PC-9 (cell line): ENCODE data around the gene CLASP1.

Experiments
- EZH2 ChIP-seq: fragments of 200-600 bp; sonication (generic); IDR thresholded peaks from 2 replicates; pipeline ENCODE4 v1.8.0; 2017; ENCODE audit warnings: antibody characterized with exemption, low read depth
- TF ChIP-seq, protein P1 (sequence below): fragments of 200-600 bp; sonication (generic); conservative IDR thresholded peaks from 2 replicates; pipeline ENCODE4 v1.6.1; 2017; ENCODE audit warnings: mixed run types, antibody characterized with exemption, mild to moderate bottlenecking, moderate library complexity

DNA sequence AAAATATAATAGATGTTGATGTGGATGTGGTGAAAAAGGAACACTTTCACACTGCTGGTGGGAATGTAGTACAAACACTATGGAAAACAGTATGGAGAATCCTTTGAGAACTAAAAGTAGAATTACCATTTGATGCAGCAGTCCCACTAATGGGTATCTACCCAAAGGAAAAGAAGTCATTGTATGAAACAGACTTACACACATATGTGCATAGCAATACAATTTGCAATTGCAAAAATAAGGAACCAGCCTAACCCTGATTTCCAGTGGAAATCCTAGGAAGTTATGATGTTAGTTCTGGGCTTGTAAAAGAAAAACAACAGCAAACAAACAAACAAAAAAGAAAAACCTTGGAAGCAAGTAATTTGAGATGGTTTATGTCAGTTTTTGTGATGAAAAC lies 28.6 kb upstream of the CLASP1 start:
- no peak for TF ChIP-seq EZH2
- TF ChIP-seq, protein P1, sequence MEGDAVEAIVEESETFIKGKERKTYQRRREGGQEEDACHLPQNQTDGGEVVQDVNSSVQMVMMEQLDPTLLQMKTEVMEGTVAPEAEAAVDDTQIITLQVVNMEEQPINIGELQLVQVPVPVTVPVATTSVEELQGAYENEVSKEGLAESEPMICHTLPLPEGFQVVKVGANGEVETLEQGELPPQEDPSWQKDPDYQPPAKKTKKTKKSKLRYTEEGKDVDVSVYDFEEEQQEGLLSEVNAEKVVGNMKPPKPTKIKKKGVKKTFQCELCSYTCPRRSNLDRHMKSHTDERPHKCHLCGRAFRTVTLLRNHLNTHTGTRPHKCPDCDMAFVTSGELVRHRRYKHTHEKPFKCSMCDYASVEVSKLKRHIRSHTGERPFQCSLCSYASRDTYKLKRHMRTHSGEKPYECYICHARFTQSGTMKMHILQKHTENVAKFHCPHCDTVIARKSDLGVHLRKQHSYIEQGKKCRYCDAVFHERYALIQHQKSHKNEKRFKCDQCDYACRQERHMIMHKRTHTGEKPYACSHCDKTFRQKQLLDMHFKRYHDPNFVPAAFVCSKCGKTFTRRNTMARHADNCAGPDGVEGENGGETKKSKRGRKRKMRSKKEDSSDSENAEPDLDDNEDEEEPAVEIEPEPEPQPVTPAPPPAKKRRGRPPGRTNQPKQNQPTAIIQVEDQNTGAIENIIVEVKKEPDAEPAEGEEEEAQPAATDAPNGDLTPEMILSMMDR = no peak
